ENCODE measurements around the gene ATOH8. TPM values are rescaled to one million over a fixed set of nuclear protein-coding genes. Genes with fewer than 3 reads are reported as not detected.

ATOH8 gene
- polyA plus RNA-seq, 1 of the 3 experiments (the other 2 are of a cell fraction), result 5.6 TPM

DNA sequence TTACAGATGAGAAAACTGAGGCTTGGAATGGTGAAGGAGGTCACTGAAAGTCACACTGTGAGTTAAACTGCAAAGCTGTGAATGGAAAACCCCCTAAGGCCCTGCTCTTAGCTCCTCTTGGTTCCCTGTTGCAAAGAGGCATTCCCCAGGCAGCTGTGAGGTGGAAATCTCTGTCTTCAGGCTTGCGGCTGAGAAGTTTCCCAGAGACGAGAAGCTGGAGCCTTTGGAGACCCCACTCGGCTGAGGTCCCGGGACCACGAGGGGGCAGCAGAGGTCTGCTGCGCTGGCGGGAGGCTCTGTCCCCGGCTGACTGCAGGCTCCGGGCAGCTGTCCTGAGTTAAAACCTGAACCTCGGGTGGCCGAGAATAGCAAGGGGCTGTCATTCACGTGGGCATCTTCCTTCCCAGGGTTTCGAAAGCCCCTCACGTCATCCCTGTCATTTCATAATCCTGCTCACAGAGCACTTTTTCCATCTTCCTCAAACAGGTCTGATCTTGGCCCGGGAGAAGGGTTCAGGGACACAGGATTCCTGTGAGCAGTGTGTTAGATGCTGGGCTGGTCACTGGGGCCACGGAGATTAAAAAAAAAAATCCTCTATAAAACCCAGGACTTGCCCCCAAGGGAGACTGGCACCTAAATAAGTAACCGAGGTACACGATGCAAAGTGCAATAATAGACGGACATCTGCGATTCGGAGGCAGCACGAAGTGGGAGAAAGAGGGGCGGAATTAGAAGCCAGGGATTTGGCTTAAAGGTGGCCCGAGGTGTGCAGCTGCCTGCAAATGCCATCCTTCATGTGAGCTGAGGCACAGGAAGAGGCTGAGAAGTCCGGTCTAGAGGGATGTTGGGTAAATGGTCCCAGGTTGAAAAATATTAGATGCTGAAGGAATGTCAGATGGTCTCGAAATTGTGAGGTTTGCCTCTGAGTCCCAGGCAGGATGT lies 24.6 kb upstream of the ATOH8 start (continued):
- TF ChIP-seq USF1 (IDR thresholded peaks at IDR 0.05; ENCODE audit: borderline replicate concordance, low read depth) (no peak), NRF1 (IDR thresholded peaks at IDR 0.05; ENCODE audit: low read depth, low read length) (no peak), SMC3 (IDR thresholded peaks at IDR 0.05; ENCODE audit: low read depth, low read length) (peak; percentile 99), RFX5 (IDR thresholded peaks at IDR 0.05; ENCODE audit: low read length) (no peak), EZH2phosphoT487 (IDR thresholded peaks at IDR 0.05; ENCODE audit: borderline replicate concordance, low read depth) (no peak), FOXJ3 (CRISPR knock-in tag; IDR thresholded peaks at IDR 0.05) (no peak), MXI1 (IDR thresholded peaks at IDR 0.05; ENCODE audit: low read depth, low read length) (no peak; the same call in 1 of the 2 replicates), RAD21 (IDR thresholded peaks at IDR 0.05; ENCODE audit: low read length) (peak; percentile 99), FOSL2 (IDR thresholded peaks at IDR 0.05; ENCODE audit: borderline replicate concordance, low read depth) (no peak), RCOR1 (IDR thresholded peaks at IDR 0.05; ENCODE audit: low read length) (0 out of 2 replicates have a peak, but pooled peaks have one; percentile 14)
- TF ChIP-seq, protein P1, sequence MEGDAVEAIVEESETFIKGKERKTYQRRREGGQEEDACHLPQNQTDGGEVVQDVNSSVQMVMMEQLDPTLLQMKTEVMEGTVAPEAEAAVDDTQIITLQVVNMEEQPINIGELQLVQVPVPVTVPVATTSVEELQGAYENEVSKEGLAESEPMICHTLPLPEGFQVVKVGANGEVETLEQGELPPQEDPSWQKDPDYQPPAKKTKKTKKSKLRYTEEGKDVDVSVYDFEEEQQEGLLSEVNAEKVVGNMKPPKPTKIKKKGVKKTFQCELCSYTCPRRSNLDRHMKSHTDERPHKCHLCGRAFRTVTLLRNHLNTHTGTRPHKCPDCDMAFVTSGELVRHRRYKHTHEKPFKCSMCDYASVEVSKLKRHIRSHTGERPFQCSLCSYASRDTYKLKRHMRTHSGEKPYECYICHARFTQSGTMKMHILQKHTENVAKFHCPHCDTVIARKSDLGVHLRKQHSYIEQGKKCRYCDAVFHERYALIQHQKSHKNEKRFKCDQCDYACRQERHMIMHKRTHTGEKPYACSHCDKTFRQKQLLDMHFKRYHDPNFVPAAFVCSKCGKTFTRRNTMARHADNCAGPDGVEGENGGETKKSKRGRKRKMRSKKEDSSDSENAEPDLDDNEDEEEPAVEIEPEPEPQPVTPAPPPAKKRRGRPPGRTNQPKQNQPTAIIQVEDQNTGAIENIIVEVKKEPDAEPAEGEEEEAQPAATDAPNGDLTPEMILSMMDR (IDR thresholded peaks at IDR 0.05), result peak; percentile 97

DNA sequence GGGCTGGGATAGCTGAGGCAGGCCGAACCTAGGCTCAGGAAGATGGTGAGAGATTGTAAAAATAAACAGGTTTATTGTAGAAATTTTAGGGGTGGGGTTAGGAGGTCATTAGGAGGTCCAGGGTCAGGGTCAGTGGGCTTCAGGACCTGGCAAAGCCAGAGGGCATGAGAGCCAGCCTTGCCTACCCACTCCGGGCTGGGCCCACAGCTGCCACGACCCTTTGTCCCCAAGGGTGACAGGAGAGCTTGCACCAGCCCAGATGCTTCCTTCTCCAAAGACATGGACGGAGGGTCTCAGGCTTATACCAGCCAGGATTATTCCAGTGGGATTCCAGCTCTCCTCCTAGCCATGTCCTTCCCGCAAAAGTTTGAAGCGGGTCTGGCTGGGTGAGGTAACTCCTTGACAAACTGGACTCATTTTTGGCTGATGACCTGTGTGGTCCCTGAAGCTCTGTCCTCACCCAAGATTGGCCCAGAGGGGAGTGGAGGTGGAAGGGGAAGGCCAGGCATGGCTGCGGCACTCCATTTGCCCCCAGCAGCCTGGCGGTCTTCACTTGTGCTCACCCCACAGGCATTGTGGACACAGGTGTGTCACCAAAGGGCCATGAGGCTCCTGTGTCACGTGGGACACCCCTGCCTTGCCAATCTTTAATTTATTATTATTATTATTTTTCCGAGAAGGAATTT lies 23.8 kb upstream of the ATOH8 start:
- Histone ChIP-seq H3K4me2 (no peak overlapping the region), H3K9ac (no peak overlapping the region), H3K79me2 (ENCODE audit: insufficient read depth) (no peaks in the 10 kb centered on the region), H3K27me3 (ENCODE audit: insufficient read depth) (no peaks in the 10 kb centered on the region), H3K9me3 (no peaks in the 10 kb centered on the region), H3K9me2 (no peaks in the 10 kb centered on the region), H3K36me3 (replicated peaks in 1 of 2; ENCODE audit: control insufficient read depth in 1 of 2, insufficient read depth in 2 of 2, low read length in 1 of 2) (no peaks in the 10 kb centered on the region), H3F3A (replicated peaks; ENCODE audit: insufficient read depth) (peaks cover 3% of the 10 kb centered on the region), H4K20me1 (ENCODE audit: insufficient read depth) (no peaks in the 10 kb centered on the region), H2AFZ (ENCODE audit: low read depth) (no peak overlapping the region), H3K4me1 (ENCODE audit: control insufficient read depth in 1 of 2, insufficient read depth in 2 of 2, low read depth in 1 of 2, low read length in 1 of 2) (peaks cover 4 to 6% of the 10 kb centered on the region in 2 experiments; a peak in 3 of 4 replicates), H3K27ac (ENCODE audit: low read depth in 2 of 2, low read length in 1 of 2) (no peak overlapping the region), H3K4me3 (ENCODE audit: low read depth in 2 of 2, low read length in 1 of 2) (no peak overlapping the region)
- WGBS (ENCODE audit: low lambda C conversion rate), result 93% methylated on average over 9 of the region's 10 CpGs
- ChIA-PET CTCF (interaction anchor here (0.8 to 2.5 kb wide), 26 partner anchors 8 to 575 kb away, joined by 3 to 231 read pairs (median 12); partner anchors contain the start of gene ATOH8), POLR2A (no interaction called here)
- DNase-seq, result no peak
- TF ChIP-seq YY1 (IDR thresholded peaks at IDR 0.05; ENCODE audit: low read depth) (no peak), MAX (IDR thresholded peaks at IDR 0.05; ENCODE audit: low read depth) (no peak), RXRA (IDR thresholded peaks at IDR 0.05; ENCODE audit: borderline replicate concordance, low read depth) (no peak), POLR2AphosphoS5 (IDR thresholded peaks at IDR 0.05; ENCODE audit: low read depth, low read length) (no peak), FOXJ3 (CRISPR knock-in tag; IDR thresholded peaks at IDR 0.05) (no peak), FOSL2 (IDR thresholded peaks at IDR 0.05; ENCODE audit: borderline replicate concordance, low read depth) (no peak), USF1 (IDR thresholded peaks at IDR 0.05; ENCODE audit: borderline replicate concordance, low read depth) (no peak), TAF1 (IDR thresholded peaks at IDR 0.05; ENCODE audit: borderline replicate concordance, low read depth, low read length) (no peak), GABPA (IDR thresholded peaks at IDR 0.05; ENCODE audit: low read depth) (no peak), RAD21 (IDR thresholded peaks at IDR 0.05; ENCODE audit: low read length) (no peak), EZH2phosphoT487 (IDR thresholded peaks at IDR 0.05; ENCODE audit: borderline replicate concordance, low read depth) (no peak)
- TF ChIP-seq, protein P2, sequence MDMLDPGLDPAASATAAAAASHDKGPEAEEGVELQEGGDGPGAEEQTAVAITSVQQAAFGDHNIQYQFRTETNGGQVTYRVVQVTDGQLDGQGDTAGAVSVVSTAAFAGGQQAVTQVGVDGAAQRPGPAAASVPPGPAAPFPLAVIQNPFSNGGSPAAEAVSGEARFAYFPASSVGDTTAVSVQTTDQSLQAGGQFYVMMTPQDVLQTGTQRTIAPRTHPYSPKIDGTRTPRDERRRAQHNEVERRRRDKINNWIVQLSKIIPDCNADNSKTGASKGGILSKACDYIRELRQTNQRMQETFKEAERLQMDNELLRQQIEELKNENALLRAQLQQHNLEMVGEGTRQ (IDR thresholded peaks at IDR 0.05; ENCODE audit: borderline replicate concordance, low read depth, low read length), result no peak
- TF ChIP-seq, protein P3, sequence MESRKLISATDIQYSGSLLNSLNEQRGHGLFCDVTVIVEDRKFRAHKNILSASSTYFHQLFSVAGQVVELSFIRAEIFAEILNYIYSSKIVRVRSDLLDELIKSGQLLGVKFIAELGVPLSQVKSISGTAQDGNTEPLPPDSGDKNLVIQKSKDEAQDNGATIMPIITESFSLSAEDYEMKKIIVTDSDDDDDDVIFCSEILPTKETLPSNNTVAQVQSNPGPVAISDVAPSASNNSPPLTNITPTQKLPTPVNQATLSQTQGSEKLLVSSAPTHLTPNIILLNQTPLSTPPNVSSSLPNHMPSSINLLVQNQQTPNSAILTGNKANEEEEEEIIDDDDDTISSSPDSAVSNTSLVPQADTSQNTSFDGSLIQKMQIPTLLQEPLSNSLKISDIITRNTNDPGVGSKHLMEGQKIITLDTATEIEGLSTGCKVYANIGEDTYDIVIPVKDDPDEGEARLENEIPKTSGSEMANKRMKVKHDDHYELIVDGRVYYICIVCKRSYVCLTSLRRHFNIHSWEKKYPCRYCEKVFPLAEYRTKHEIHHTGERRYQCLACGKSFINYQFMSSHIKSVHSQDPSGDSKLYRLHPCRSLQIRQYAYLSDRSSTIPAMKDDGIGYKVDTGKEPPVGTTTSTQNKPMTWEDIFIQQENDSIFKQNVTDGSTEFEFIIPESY (IDR thresholded peaks at IDR 0.05; ENCODE audit: borderline replicate concordance, low read depth), result no peak
- TF ChIP-seq, protein P4, sequence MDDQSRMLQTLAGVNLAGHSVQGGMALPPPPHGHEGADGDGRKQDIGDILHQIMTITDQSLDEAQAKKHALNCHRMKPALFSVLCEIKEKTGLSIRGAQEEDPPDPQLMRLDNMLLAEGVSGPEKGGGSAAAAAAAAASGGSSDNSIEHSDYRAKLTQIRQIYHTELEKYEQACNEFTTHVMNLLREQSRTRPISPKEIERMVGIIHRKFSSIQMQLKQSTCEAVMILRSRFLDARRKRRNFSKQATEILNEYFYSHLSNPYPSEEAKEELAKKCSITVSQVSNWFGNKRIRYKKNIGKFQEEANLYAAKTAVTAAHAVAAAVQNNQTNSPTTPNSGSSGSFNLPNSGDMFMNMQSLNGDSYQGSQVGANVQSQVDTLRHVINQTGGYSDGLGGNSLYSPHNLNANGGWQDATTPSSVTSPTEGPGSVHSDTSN (IDR thresholded peaks at IDR 0.05), result no peak

Data from SK-N-SH (cell line).